GM18870 (cell line): ENCODE measurements around the gene CDCA5.

Source experiments
- ATAC-seq: cut with Tn5 transposase; IDR thresholded peaks from one replicate; pipeline ENCODE4 v1.9.1; 2021; ENCODE audit warnings: moderate library complexity; ENCODE audit not compliant: unreplicated experiment

The CDCA5 gene, protein sequence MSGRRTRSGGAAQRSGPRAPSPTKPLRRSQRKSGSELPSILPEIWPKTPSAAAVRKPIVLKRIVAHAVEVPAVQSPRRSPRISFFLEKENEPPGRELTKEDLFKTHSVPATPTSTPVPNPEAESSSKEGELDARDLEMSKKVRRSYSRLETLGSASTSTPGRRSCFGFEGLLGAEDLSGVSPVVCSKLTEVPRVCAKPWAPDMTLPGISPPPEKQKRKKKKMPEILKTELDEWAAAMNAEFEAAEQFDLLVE

DNA sequence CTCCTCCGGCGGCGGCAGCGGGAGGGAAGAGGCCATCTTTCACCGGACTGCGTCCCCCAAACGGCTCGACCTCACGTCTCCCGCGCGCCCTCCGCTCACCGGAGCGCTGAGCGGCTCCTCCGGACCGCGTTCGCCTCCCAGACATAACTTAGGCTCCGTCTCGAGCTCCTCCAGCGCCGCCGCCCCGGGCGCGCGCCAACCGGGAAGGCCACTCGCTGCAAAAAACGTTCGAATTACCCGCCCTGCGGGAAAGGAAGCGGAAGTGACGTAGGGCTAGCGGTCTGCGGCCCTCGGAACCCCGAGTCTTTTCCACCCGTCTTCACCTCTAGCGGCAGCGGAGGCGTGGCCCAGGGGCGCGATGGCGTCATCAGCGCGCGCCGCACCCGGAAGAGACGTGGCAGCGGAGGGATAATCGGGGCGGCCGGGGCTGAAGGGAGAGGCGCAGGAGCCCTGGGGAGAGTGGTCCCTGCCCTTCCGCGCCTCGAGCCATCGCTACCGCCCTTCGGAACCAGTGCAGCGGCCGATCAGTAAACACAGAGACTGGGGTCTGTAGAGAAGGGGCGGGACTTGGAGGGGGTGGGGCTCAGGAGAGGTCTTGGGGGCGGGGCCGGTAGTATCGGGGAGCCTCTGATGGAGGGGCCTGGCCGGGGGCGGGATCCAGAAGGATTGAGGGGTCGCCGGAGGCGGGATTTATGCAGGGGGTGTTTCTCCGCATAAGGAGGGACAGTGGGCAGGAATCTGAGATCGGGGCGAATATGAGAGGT, at the start of gene CDCA5, which contains the start of gene ZFPL1:
Gene CDCA5, minus strand, starts transcription at position 207 of the 764 bp plus-strand sequence. Its CDS starts 62 bp downstream, at position 145.
Gene ZFPL1, plus strand, starts transcription at position 389 of the 764 bp plus-strand sequence. CDS start 477 bp downstream, outside the sequence.
- peak; percentile 78 for ATAC-seq

DNA sequence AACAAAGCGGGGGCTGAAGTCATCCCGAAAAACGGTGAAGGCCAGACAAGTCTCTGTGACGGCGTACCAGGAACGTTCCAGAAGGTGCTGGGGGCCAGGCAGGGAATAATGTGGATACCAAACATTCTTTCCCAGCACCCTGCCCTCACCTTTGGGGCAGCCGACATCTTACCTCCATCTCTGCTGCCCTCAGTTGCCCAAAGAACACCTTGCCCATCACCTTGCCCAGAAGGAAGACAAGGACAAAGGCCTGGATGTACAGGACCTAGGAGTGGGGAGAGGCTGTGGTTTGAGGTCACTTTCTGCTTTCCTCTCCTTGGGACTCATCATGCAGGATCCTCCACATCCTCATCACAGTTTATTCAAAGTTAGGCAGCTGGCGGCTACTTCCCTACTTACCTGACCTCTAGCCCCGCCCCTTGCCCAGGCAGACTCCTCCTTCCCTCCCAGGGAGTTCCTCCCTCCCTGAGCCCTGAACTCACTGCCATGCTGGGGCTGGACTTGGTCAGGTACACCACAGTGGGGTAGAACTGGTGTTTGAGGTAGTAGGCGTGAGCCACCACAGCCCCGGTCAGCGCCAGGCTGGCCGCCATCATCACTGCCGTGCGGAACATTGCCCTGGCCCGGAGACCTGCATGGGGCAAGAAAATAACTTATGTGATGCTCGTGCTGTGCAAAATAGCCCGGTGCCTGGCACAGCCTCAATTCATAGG, 49.3 kb upstream of the CDCA5 start:
- no peak for ATAC-seq

DNA sequence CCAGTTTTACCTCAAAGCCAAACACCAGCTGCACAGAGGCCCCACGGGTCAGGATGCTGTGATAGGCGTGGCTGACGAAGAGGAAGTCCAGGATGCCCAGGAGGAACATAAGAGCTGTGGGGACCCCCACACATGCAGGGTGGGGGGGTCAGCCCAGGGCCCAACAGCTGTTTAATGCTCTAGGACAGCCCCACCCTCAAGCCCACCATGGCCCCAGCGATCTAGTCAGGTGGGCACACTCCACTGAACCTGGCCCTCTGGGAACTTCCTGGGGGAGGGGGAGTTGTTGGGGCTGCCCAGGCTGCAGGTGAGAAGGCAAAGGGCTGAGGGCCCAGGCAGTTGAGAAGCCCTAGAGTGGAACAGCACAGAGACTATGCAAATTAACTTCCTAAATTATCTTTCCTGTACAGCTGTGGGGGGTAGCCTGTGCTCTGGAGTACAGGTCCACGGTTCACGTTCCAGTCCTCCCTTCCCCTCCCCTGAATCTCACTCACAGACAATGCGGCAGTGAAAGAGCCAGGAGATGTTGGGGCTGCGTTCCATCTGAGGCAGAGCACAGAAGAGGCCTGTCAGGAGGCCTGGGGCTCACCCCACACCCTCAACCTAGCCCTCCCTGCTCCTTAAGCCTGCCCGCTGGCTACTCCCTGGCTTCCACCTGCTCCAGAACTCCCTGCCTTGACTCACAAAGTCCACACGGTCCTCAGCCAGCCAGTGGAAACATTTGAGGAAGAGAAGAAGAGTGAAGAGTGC, 48.6 kb upstream of the CDCA5 start:
- no peak for ATAC-seq

DNA sequence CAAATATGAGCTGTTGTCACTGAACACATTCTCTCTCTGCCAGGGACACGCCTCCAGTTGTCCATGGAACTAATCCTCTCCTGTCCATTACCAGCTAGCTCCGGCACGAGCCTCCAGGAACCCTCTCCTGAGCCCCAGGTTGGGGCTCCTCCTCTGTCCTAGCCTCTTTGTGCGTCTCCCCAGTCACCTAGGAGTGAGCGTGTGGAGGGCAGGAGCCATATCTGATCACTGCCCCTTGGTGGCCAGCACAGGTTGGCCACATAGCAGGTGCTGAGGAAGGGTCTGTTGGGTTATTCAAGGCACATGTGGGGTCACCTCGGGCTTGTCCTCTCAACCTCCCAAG, 48.0 kb upstream of the CDCA5 start:
- no peak for ATAC-seq

DNA sequence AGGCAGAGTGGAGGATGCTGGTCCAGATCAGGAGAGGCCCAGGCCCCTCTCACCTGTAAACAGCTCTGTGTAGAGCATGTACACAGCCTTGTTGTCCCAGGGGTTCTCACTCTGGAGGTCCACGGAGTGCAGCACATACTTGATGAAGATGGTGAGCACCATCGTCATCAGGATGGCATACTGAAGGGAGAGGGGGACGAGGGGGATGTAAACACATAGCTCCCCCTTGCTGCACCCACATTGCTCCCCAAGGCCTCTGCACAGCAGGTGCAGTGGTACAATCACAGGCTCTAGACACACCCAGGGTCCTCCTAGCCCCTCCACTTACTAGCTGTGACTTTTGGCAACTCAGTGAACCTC, 47.6 kb upstream of the CDCA5 start:
- ATAC-seq = no peak

DNA sequence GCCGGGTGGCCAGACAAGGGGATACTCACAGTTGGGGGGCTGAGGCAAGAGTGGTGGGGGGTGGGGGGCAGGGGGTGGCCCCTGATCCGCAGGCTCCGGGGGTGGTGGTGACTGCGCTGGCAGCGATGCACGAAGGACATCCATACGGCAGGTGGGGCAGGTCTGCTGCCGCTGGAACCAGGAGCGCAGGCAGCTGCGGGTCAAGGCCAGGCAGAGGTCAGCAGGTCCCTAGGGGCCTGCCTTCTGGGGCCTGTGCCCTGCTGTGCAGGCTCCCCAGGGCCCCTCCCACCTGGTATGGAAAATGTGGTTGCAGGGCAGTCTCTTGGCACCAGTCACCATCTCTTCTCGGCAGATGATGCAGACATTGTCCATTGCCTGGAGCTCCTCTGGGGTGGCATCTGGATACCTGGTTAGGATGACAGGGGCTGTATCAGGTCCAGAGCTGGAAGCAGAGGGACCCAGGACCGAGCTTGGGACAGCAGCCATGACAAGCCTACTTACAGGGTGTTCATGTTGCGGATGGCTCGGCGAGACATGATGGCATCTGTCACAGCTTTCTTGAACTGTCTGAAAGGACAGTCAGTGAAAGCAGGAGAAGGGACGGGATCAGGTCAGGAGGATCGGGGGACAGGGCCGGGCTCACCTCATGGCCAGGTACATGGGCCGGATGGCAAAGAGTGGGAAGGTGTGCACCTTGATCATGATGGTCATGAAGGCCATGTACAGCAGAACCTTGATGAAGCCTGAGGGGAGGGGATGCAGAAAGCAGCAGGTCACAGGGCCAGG, 47.0 kb upstream of the CDCA5 start:
- ATAC-seq = no peak

DNA sequence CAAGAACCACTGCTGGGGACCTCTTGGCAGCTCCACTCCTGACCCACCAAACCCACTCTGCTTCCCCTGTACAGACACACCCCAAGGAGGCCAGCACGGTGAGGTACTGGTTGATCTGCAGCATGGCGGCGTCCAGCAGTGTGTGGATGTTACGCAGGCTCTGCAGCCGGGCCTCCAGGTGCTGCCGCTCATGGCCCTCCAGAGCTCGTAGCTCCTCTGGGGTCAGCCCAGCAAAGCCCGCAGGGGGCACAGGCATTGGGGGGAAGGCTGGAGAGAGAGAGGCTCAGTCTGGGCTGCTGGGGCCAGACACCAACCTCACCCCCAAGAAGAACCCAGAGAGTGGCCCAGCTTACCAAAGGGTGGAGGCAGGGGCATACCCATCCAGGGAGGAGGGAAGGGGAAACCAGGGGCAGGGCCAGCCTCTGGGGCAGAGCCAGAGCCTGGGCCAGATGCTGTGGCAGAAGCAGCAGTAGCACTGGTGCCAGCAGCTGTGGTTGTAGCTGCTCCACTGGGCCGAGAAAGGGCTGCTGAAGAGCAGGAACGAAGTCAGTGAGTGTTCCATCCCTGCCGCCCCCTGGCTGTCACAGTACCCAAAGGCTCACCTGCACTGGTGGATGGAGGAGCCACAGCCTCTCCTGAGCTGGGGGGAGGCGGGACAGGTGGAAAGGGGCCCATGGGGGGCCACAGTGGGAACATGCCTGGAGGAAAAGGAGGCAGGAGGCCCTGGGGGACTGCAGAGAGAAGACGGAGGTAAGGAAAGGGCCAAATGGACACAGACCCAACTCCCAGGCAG, 46.0 kb upstream of the CDCA5 start:
- ATAC-seq = no peak

DNA sequence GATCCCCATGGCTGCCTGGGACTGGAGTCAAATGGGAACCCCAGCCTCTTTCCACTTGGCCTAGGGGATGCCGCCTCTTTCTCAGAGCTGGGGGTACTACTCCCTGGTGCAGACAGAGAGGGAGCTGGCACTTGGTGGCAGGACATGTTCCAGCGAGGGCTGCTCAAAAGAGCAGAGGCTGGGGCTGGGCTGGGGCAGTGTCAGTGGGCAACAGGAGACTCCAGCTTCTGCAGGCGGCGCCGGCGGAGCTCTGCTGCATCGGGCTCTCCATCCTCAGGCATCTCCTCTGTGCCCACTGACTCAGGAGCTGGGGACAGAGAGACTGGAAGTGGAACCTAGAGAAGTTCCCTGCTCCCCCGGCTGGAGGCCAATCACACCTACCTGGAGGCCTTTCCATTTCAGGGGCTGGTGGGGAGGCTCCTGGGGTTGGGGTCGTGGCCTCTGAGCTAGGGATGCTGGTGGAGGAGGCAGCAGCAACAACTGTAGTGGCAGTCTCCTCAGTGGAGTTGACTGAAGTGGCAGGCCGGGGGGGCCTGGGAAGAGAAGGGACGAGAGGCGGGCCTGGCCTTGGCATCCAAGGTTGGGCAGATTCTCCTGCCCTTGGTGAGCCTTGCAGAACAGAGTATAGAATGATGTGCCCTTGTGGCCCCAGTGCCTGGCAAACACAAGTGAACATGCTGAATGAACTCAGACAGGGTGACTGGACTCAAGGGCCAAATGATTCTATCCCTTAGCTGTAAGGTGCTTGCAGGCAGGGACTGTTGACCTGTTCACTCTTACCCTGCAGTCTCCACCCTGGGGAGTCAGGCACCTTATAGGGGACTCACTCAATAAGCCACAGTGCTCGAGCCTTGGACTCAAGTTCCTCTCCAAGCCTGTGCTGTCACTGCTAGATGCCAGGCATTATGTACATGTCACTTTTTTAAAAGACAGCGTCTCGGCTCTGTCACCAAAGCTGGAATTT, 44.6 kb upstream of the CDCA5 start:
- no peak for ATAC-seq

DNA sequence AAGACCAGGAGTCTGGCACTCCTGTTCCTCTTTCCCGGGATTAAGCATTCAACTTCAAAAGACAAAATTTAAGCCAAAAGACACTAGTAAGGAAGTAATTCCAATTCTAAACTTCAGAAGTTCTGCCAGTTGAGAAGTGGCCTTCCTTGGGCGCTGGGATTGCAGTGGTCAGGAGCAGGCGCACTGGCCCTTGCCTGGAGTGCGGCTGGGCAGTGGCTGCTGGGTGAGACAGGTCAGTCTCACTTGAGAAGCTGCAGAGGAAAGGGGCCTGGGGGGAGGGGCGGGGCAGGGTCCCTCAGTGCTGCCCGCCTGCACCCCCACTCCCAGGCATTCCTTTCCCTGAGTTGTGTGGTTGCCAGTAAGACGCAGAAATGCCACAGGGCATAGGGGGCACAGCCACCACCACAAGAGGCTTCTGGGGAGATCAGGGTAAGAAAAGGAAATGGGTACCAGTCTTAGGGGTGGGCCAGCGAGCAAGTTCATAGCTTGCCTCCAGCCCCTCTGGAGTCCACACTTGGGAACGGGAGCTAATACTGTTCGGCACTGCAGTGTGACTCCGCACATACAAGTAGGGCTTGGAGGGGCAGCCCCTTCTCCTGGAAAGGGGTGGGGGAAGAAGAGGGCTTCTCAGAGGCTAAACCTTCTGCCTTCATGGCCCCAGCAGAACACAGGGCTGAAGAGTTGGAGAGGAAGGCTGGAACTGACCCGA, 43.8 kb upstream of the CDCA5 start:
- ATAC-seq = no peak

DNA sequence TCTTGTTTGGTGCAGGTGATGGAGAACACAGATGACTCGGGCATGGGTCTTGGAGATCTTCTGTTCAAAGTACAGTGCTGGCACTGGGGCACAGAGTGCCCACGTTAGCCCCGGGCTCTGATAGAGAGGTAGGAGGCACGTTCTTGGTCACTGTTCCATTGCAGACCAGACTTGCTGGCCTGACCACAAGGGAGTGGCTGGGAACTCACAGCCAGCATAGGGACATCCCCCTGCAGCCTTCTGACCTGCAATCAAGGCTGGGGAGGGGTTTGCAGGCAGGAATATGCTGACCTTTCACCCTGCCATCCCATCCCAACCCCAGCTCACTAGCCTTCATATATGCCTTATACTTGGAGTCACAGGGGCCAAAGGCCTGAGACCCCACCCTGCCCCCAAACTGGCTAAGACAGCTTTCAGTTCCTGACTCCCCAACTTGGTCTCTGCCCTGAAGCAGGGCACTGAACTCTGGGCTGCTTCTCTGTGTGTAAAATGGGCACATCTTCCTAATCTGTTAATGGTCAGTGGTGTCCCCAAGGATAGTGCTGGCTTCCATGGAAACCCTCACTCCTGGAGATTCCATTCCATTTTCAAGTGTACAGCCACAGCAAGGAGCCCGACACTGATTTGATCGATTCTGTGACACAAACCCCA, 42.9 kb upstream of the CDCA5 start:
- ATAC-seq = no peak

DNA sequence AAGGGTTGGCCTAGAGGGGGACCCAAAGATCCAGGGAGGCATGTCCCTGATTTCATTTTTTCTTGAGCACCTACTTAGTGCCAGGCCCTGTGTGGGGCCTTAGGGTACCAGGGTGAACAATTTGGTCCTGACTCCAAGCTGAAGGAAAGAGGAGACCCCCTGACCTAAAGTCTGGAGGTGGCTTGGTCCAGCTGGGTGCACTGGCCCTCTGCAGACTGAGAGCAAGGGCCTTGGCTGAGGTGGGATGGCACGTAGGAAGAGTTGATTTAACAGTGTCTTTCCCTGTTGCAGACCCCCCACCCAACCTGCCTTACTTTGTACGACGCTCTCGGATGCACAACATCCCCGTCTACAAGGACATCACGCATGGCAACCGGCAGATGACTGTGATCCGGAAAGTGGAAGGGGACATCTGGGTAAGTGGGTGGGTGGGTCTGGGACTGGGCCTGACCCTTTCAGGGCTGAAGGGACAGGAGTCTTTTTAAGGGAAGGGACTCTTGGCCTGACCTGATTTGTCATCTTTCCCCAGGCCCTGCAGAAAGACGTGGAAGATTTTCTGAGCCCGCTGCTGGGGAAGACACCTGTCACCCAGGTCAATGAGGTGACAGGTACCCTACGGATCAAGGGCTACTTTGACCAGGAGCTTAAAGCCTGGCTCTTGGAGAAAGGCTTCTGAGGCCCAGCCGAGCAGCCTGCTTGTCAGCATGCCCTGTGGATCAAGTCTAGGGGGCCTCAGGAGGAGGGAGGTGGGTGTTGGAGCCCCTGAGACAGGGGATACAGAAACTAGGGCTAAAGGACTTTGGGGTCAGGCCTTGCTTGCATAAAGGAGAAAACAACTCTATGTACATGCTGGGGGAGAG, 41.6 kb upstream of the CDCA5 start:
- ATAC-seq = no peak

DNA sequence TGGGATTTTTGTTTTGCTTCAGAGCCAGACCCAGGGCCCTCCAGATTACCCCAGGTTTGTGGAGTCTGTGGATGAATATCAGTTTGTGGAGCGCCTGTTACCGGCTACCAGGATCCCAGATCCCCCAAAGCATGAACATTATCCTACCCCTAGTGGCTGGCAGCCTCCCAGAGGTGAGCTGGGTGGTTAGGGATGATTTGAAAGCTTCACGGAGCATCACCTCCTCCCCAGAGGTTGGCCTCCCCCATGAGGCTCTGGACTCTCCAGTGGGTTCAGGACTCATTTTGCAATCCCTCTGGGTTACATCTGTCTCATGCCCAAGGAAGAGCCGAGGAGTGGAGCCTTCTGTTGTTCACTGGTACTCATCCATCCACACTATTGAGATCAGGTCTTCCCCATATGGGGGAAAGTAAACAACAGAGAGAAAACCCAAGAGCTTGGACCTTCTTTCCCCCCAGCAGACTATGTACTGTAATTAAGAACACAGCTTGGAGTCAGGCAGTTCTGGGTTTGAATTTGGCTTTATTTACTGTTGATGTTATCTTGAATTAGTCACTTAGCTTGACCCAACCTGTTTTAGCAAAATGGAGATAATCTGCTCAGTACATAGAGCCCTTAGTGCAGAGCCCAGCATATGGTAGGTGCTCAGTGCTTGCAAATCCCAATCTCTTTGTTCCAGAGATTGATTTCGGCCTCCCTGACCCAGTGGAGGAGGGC, 40.8 kb upstream of the CDCA5 start:
- no peak for ATAC-seq

DNA sequence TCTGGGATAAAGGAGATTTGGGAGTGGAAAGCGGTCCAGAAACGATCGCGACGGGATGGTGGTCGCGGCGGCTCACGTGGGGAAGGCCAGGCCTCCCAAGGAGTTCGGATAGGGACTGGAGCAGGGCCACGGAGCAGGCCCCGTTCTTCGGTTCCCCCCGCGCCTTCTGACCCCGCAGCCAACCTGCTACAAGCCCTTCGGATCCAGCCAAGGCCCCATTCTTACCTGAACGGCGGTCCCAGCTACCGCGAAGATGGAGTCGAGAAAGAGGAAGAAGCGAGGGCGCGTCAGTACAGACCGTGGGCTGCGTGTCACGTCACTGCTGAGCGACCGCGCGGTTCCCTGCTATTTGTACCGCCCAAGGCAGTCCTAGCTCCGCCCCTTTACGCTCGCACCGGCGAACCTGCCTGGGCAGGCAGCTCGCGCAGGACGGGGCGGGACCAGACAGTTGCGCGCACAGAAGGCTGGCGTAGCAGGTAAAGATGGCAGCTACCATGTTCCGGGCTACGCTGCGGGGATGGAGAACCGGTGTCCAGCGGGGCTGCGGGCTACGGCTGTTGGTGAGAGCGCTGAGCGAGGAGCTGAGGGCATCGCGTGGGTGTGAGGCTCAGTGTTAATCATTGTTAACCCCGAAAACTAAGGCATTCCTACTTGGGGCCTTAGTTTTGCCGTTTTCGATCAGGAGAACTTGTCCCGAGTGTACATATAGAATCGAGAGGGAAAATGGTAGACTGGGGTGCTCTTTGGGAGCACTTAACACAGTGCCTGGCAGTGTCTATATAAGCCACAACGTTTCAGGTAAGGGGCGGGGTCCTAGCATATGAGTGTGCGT, 38.2 kb upstream of the CDCA5 start, which contains the start of the genes FAU and MRPL49:
Gene FAU, minus strand, starts transcription at position 270 of the 832 bp plus-strand sequence. CDS start 321 bp downstream, outside the sequence.
Gene MRPL49, plus strand, starts transcription at position 457 of the 832 bp plus-strand sequence. Its CDS starts 26 bp downstream, at position 483.
- ATAC-seq = peak; percentile 48

DNA sequence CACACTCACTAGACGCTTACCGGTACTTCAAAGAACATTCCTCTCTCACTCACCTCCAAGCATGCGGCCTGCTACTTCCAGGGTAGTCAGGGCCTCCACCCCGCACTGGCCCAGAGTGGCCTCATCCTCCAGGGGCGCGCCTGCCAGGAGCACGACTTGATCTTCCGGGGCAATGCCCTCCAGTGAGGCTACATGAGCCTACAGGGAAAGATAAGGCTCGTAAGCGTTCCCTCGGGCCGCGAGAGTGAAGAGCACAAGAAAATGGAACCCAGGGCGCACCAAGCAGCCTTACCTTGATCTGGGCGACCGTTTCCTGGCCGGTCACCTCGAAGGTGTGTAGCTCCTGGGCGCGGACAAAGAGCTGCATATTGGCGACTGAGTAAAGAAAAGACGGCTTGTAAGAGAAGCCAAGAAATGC, 37.6 kb upstream of the CDCA5 start:
- no peak for ATAC-seq

DNA sequence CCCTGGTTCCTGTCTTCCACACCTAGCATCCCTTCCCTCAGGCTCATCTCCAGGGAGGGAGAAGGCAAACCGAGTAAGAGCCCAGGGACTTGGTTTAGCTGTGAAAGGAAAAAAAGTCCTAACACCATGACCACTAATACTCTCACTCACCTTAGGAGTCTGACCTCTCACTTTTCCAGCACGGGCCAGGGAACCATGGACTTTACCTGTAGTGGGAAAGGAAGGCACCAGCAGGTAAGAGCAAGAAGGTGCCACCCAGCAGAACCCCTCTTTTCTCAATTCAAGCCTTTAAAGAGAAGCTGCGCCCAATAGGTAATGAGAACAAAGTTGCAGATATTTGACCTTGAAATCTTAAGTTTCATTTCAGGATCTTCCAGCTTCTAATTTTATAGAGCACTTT, 37.0 kb upstream of the CDCA5 start:
- ATAC-seq = no peak
